ENCODE measurements around the gene ENTR1.
A peak's percentile ranks its signal among the peaks of the same experiment; 100 is the strongest.

Gene ENTR1, protein sequence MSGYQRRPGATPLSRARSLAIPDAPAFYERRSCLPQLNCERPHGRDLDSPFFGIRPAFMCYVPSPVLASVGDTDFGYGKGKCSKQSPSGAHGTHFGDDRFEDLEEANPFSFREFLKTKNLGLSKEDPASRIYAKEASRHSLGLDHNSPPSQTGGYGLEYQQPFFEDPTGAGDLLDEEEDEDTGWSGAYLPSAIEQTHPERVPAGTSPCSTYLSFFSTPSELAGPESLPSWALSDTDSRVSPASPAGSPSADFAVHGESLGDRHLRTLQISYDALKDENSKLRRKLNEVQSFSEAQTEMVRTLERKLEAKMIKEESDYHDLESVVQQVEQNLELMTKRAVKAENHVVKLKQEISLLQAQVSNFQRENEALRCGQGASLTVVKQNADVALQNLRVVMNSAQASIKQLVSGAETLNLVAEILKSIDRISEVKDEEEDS

DNA sequence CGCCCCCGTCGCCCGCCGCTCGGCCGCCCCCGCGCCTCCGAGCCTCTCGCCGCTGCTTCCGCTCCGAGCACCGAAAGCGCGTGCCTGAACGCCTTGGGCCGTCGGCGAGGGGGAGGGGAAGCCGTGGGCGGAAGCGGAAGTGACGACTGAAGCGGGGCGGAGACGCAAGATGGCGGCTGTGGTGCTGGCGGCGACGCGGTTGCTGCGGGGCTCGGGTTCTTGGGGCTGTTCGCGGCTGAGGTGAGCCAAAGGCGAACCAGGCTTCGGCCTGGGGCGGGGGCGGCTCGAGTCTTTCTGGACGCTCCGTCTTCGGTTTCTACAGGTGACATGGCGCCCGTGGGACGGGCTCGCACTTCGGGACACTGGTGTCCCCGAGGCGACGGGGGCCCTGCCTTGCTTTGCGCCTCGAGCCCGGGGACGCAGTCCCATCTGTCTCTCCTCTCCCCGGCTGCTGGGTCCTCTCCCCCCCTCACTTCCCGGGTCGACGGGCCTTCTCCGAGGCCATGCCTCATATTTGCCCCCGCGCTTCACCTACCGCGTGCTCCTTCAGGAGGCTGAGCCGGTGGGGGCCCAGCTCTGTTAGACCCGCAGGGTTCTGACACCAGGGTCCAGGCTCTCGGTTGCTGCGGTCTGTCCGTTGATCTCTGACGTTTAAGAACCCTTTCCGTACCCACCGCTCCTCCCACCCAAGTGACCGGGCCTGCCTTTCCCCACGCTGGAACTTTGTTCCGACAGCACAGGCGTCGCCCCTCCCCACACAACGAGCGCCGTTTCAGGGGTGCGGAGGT, at the start of gene ENTR1, which contains the start of gene PMPCA:
Gene ENTR1 (minus strand): TSS at position 115 of the 788 bp plus-strand sequence. CDS start 217 bp downstream, outside the sequence.
Gene PMPCA (plus strand): TSS at position 159 of the 788 bp plus-strand sequence. CDS start 11 bp downstream, at position 170.
- peak; percentile 85 for DNase-seq

DNA sequence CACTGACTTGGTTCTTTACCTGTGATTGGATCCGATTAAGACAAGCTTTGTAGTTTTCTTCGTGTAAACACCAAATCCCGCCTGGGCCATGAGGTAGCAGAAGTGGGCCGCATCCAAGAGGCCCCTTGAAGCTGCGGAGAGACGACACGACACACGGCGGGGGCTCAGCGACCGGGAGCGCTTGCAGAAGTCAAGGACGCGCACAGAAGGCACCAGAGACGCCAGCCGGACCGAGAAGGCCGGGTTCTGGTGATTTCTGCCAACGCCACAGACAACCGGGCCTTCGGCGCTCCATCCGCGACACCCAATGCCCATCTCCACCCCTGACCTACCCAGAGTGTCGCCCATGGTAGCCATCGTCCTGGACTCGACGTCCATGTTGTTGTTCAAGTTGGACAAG, 49.0 kb upstream of the ENTR1 start:
- DNase-seq: no peak

DNA sequence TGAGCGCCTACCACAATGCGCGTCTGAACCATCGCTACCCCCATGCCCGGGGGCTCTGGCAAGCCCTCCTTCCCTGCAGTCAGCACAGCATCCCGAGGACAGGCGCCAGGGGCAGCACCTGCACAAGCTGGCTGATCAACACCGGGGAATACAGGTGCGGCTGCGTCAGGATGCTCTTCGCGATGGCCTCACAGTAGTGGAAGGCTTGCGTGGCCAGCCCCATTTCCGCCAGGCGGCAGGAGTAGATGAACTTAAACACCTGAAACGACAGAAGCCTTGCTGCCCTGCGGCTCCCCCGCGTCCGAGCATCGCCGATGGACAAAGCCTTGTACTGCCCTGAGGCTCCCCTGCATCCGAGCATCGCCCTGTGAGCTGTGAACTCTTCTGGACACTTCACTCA, 46.9 kb upstream of the ENTR1 start:
- no peak for DNase-seq

GRCh38 chr9:136456258-136456657, 45.8 kb upstream of the ENTR1 start:
- no peak for DNase-seq

GRCh38 chr9:136455043-136456002, 44.9 kb upstream of the ENTR1 start:
- no peak for DNase-seq

GRCh38 chr9:136454026-136454796, 43.8 kb upstream of the ENTR1 start:
- DNase-seq: no peak

- DNase-seq: no peak
These were observed 42.9 kb upstream of the ENTR1 start for GRCh38 chr9:136453326-136453725.

DNA sequence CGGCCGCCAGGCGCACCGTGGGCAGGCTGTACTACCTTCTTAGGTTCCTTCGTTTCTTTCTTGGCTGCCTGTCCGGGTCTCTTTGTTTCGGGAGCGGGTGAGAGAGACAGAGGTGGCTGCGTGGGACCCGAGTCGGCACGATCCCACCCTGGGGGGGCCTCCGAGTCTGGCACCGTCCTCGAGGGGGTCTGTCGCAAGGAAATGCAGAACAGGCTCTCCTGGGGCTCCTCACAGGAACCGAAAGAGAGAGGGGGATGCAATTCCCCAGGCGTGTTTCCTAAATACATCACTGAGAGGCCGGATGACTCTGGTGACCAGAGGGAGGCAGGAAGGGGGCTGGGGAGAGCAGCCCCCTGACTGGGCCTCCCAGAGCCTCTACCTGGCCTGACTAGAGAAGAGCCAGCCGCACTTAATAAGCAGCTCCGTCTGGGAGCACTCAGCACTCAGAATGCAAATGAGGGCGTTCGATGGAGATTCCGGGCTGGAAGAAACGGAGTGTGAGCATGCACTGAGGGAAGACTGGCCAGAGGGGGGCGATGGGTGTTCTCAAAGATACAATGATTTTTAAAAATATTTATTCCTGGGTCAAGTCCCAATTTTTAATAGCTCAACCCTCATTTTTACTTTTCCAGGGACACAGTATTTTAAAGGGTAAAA, 40.9 kb upstream of the ENTR1 start:
- DNase-seq: no peak

- no peak for DNase-seq
These were observed 38.2 kb upstream of the ENTR1 start for GRCh38 chr9:136448655-136449054.

DNA sequence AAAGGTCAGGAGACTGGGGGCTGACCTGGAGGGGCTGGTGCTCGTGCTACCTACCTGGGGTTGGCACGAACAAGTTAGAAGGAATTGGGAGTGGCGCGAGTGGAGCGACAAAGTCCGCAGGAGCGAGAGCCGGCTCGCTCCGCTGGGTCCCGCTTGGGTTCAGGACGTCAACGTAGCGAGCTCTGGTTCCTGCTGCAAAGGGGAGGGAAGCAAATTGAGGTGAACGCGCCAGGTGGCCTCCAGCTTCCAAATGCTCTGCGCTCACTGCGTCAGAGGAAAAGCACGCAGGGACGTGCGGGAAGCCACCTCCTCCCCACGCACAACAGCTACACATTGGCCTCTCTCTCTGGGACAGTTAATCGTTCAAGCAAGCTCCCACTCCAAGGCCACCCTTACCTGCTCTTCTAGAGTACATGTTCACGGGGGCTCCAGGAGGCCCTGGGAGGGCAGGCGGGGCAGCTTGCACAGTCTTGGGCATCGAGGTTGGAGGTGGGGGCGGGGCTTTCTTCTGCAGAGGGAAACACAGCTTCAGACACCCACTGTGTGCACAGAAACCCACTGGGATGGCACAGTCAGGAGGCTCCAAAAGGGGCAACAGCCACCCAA, 36.9 kb upstream of the ENTR1 start:
- DNase-seq: no peak

DNA sequence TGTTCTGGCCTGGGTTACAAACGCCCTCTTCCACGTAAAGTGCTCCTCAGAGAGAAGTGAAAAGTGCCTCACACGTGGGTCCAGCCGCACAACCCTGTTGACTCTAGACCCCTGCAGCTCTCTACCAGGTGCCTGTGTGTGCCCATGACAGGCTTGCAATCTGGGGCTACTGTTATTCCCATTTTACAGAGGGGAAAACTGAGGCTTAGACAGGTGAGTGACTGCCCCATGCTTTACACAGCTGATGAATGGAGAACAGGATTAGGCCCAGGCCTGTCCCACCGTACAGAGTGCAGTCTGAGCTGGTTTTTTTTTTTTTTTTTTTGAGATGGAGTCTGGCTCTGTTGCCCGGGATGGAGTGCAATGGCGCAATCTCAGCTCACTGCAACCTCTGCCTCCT, 35.4 kb upstream of the ENTR1 start:
- no peak for DNase-seq

DNA sequence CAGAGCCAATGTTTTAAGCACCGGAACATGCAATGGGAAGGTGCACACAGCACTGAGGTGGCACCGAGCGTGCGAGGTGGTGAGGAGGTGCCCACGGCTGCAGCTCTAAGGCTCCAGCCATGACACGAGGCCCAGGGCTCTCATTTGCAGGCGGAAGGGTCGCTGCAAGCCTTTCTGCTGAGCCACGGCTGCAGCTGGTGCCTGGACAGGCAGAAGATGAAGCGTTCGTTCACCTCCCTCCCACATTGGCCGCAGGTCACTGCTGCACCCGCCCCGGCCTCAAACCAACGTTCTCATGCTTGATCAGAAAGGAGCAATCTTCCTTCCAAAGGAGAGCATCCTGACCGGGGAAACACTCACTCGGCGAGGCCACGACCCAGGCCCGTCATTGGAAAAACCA, 33.7 kb upstream of the ENTR1 start:
- DNase-seq: no peak

GRCh38 chr9:136443687-136444086, 33.3 kb upstream of the ENTR1 start:
- DNase-seq: no peak

DNA sequence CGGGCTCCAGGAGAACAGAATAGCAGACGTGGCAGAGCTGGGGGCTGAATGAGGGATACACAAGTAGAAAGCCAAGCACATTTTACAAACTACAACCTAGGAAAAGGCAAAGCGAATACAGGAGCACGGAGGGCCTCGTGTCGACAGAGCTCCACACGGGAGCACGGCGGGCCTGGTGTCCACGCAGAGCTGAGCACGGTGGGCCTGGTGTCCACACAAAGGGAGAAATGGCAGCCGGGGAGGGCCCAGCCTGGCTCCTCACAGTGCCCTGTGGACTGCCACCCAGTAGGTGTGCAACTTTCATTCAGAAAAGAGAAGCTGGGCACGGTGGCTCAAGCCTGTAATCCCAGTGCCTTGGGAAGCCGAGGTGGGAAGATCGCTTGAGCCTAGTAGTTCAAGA, 32.7 kb upstream of the ENTR1 start:
- no peak for DNase-seq

- DNase-seq: no peak
These were observed 31.9 kb upstream of the ENTR1 start for GRCh38 chr9:136442265-136442664.

DNA sequence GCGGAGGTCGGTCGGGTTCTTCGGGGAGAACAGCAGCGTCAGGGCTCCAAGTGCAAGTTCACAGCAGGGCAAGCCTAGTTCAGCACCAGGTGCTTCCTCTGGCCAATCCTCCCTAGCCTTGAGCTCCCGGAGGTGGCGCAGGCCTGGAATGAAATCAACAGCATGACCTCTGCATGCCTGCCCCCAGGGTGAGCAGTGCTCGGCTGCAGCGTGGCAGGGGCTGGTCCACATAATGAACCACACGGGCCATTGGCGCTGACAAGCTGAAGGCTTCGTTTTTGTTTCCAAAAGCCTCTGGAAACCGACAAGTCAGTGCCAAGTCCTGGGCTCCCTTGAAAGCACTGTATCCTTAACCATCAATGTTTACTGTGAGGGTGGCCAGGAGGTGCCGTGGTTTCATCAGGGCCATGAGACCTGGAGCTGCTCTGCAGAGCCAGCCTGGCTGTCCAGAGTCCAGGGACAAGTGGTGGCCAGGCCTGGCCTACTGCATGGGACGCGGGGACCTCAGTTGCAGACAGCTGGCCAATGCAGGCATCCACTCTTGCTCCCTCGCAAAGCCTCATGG, 31.3 kb upstream of the ENTR1 start:
- no peak for DNase-seq

GRCh38 chr9:136441191-136441680, 30.8 kb upstream of the ENTR1 start:
- no peak for DNase-seq

DNA sequence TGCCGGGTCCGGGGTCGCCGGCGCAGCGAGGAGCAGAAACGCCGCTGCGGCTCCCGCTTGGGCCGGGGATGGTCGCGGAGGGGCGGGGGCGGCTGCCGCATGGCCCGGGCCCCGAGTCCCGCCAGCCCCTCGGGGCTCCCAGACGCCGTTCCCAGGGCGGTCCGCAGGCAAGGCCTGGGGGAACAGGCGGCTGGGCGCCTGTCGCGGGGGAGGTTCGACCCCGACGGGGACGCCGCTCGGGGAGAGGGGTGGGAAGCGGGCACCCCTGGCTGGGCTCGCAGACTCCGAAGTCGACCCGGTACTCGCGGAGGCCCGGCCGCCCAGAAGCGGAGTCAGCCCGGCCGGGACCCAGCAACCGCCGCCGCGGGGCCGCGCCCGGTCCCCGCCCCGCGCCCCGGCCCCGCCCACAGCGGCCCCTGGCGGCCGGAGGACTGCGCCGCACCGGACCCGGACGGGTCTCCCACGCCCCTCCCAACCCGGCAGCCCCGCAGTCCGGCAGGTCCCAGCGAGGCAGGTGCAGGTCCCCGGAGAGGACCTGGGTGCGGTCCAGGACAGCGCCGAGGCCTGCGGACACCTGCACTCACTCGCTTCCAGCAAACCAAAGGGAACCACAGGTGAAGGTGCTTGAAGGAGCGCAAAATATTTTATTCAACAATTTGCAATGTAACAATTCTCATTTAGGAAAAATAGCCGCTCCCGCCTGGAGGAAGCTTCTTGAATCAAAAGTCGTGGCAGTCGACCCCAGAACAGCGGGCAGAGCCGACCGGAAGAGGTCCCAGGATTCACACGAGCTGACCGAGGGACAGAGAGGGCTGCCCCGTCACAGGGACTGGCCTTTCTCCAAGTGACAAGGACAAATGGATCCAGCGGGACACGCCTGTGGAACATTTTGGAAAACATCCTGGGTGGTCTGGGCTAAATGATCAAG, 29.3 kb upstream of the ENTR1 start, which contains the start of gene INPP5E:
Gene INPP5E (minus strand): TSS at position 365 of the 928 bp plus-strand sequence. CDS start 426 bp downstream, outside the sequence.
- DNase-seq: peak; percentile 71

All from fibroblast of skin of right quadriceps (primary cell).